Left lung (tissue), 10 donors: Measurements from ENCODE around the gene PCNX1. TPM values are rescaled to one million over a fixed set of nuclear protein-coding genes. Genes with fewer than 3 reads are reported as not detected.

ENCODE experiments used
- ATAC-seq: fragments of 200-7000 bp; cut with Tn5 transposase; one replicate; pipeline ENCODE4 v1.9.1; 2020; ENCODE audit warnings: moderate library complexity
- DNase-seq, 4 donors: peaks; one replicate each; pipeline ENCODE4 v3.0.0-alpha.2; 2013 to 2020
- H3K27ac ChIP-seq, 2 donors: fragments of 200-600 bp; sonication (generic) in 1 of 2; one replicate each; pipeline versions ENCODE4 v1.5.0 to v1.8.0; 2020 to 2021
- H3K27me3 ChIP-seq, 2 donors: fragments of 200-600 bp; sonication (generic) in 1 of 2; one replicate each; pipeline versions ENCODE4 v1.5.0 to v1.8.0; 2020 to 2021
- H3K36me3 ChIP-seq, 2 donors: fragments of 200-600 bp; sonication (generic) in 1 of 2; one replicate each; pipeline versions ENCODE4 v1.5.0 to v1.8.0; 2020 to 2021
- H3K4me1 ChIP-seq, 2 donors: fragments of 200-600 bp; one replicate each; pipeline ENCODE4 v1.8.0; 2021
- H3K4me3 ChIP-seq, 2 donors: fragments of 200-600 bp; sonication (generic) in 1 of 2; one replicate each; pipeline versions ENCODE4 v1.5.0 to v1.8.0; 2020 to 2021; ENCODE audit warnings: mild to moderate bottlenecking in 1 of 2
- H3K9me3 ChIP-seq, 2 donors: fragments of 200-600 bp; sonication (generic) in 1 of 2; one replicate each; pipeline versions ENCODE4 v1.5.0 to v1.8.0; 2020 to 2021
- intact Hi-C, 2 donors: fragments of 100-400 bp; cut with DNase I; formaldehyde crosslinking; loops; one replicate each; pipeline versions ENCODE4 v1.11.2 to v1.14.2; 2022
- polyA plus RNA-seq, 6 donors: library from polyadenylated mRNA; unstranded; fragments of 120-200 nt; gene quantifications; one replicate each; pipeline ENCODE4 v1.2.1, GENCODE V29; 2013; ENCODE audit not compliant: insufficient read length in 6 of 6
- total RNA-seq, 2 donors: library from RNA; stranded (reverse); fragmentation: NEBNext Ultra II Directional; extraction: Animal tissue kit (Norgen Biotek cat#: 25700); gene quantifications; one replicate each; pipeline ENCODE4 v1.2.1, GENCODE V29; 2021
- TF ChIP-seq, protein P1 (sequence below), 2 donors: fragments of 200-600 bp; sonication (generic) in 1 of 2; IDR thresholded peaks; one replicate each; pipeline versions ENCODE4 v1.5.0 to v1.8.0; 2021; ENCODE audit warnings: antibody characterized with exemption in 2 of 2
- donor health status: DM: no; HTN: yes; CAD: no.
- donor health status: DM: no; HTN: no; CAD: no.

Gene PCNX1
- total and polyA plus RNA-seq, 8 donors = 36.9 to 65.8 (median 49.6) TPM

DNA sequence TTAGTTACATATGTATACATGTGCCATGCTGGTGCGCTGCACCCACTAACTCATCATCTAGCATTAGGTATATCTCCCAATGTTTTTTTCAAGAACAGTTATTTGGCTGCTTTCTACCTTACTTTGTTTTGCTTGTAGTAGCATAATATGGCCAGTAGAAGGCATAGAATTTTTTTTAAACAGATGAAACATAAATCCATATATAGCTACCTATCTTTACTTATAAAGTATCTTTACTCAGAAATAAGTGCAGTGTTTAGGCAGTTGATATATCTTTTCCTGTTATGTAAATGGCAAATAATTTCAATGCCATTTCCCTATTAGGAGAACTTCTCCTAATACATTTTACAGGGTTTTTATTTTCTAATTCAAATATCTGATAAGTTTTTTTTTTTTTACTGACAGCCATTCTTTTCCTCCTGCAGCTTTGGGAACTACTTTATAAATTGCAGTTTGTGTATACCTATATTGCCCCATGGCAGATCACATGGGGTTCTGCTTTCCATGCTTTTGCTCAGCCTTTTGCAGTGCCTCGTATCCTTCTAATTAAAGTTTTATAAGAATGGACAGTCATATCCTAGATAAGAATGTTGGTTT lies 143.1 kb downstream of the PCNX1 start:
- ATAC-seq = peak; percentile 26
- no peak for DNase-seq
- Histone ChIP-seq H3K4me3 (no peak overlapping the region), H3K9me3 (no peaks in the 10 kb centered on the region), H3K36me3 (peaks cover 0 to 76% of the 10 kb centered on the region in 2 donors), H3K27ac (no peak overlapping the region), H3K4me1 (no peaks in the 10 kb centered on the region), H3K27me3 (no peaks in the 10 kb centered on the region)
- TF ChIP-seq, protein P1, sequence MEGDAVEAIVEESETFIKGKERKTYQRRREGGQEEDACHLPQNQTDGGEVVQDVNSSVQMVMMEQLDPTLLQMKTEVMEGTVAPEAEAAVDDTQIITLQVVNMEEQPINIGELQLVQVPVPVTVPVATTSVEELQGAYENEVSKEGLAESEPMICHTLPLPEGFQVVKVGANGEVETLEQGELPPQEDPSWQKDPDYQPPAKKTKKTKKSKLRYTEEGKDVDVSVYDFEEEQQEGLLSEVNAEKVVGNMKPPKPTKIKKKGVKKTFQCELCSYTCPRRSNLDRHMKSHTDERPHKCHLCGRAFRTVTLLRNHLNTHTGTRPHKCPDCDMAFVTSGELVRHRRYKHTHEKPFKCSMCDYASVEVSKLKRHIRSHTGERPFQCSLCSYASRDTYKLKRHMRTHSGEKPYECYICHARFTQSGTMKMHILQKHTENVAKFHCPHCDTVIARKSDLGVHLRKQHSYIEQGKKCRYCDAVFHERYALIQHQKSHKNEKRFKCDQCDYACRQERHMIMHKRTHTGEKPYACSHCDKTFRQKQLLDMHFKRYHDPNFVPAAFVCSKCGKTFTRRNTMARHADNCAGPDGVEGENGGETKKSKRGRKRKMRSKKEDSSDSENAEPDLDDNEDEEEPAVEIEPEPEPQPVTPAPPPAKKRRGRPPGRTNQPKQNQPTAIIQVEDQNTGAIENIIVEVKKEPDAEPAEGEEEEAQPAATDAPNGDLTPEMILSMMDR (IDR thresholded peaks at IDR 0.05) = peak; percentile 13 to 25
- intact Hi-C loops = no loop called here

DNA sequence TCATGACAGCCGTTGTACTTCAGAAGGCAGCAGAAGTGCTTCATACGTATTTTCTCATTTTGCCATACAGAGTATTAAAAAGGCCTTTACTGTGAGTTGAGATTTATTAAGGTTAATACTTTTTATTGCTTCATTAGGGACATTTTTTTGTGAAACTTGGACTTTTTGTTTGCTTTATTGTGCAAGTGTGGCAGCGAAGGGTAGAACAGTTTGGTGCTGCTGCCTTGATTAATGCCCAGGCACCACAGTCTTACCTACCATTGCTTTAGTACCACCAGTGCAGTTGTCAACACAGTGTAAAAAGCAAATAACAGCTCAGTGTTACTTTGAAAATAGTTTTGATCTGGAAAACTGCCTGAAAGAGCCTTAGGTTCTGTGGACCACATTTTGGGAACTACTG lies 147.4 kb downstream of the PCNX1 start:
- ATAC-seq = no peak
- H3K27me3 ChIP-seq = no peaks in the 10 kb centered on the region
- H3K9me3 ChIP-seq = no peaks in the 10 kb centered on the region
- intact Hi-C loops = no loop called here
- TF ChIP-seq, protein P1 (IDR thresholded peaks at IDR 0.05) = no peak
- no peak for DNase-seq
- no peak overlapping the region for H3K27ac ChIP-seq
- no peaks in the 10 kb centered on the region for H3K4me1 ChIP-seq
- H3K4me3 ChIP-seq = no peak overlapping the region
- H3K36me3 ChIP-seq = peaks cover 0 to 86% of the 10 kb centered on the region in 2 donors

DNA sequence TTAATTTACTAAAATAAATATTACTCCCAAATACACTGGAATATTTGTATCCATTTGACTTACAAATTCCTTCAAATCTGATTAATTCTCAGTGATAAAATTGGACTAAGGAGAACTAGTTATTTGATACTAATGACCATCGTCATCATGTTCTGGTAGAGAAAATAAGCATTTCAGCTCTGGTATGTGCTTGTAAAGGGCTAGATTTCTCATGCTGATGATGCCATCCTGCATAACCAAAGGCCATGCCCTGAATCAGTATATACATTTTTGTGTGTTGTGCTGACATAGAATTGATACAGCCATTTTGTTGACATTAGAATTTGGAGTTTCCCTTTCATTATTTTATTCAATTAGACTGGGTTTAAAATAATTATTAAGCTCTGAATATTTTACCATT lies 148.9 kb downstream of the PCNX1 start:
- no peaks in the 10 kb centered on the region for H3K4me1 ChIP-seq
- no peaks in the 10 kb centered on the region for H3K9me3 ChIP-seq
- H3K27ac ChIP-seq = no peak overlapping the region
- H3K4me3 ChIP-seq = no peak overlapping the region
- TF ChIP-seq, protein P1 (IDR thresholded peaks at IDR 0.05) = no peak
- no peaks in the 10 kb centered on the region for H3K27me3 ChIP-seq
- DNase-seq = no peak
- peaks cover 0 to 95% of the 10 kb centered on the region in 2 donors for H3K36me3 ChIP-seq
- ATAC-seq = no peak
- intact Hi-C loops = no loop called here

DNA sequence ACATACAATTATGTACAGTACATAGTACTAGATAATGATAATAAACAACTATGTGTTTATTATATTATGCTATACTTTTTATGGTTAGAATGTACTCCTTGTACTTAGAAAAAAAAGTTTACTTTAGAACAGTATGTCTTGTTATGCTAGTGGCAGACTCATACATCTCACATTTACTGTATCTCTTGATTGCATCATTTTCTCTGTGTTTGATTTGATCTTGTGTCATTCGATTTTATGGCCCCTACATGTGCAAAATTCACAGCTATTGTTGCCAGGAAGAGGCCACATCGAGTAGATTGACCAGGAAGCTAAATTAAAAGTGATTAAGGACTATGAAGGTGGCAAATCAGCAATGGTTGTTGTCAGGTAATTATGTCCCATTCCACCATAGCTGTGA lies 153.0 kb downstream of the PCNX1 start:
- DNase-seq = no peak
- intact Hi-C loops = no loop called here
- TF ChIP-seq, protein P1 (IDR thresholded peaks at IDR 0.05) = no peak
- Histone ChIP-seq H3K27ac (no peak overlapping the region), H3K9me3 (peaks cover 0 to 2% of the 10 kb centered on the region in 2 donors), H3K27me3 (no peaks in the 10 kb centered on the region), H3K4me3 (no peak overlapping the region), H3K36me3 (peaks cover 0 to 81% of the 10 kb centered on the region in 2 donors), H3K4me1 (no peaks in the 10 kb centered on the region)
- no peak for ATAC-seq

DNA sequence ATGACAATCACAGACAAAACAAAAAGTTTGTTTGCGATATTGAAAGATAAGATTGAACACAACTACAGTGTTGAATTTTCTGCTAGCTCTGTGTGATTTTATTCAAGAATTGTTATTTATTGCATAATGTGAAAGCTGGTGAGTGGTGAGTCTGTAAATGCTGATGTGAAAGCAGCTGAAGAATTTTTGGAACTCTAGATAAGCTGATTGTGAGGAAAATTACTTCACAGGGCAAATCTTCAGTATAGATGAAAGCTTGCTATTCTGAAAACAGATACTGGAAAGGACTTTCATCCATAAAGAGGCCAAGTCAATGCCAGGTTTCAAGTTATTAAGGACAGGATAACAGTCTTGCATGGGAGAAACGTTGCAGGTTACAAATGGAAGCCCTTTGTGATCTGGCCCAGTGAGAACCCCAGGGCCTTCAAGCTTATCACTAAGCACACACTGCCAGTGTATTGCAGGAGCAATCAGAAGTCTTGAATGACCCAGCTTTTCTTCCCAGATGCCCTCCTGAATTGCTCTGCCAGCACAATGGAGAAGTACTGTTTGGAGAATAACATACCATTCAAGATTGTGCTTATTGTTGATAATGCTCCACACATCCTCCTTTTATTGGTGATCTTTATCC lies 153.7 kb downstream of the PCNX1 start:
- Histone ChIP-seq H3K27me3 (no peaks in the 10 kb centered on the region), H3K9me3 (peaks cover 0 to 2% of the 10 kb centered on the region in 2 donors), H3K27ac (no peak overlapping the region), H3K36me3 (peaks cover 0 to 78% of the 10 kb centered on the region in 2 donors), H3K4me3 (no peak overlapping the region), H3K4me1 (no peaks in the 10 kb centered on the region)
- TF ChIP-seq, protein P1 (IDR thresholded peaks at IDR 0.05) = no peak
- intact Hi-C loops = no loop called here
- DNase-seq (no peak), ATAC-seq (no peak)
